Lower leg skin (tissue), 3 donors: ENCODE results near the gene TMEM260.

ENCODE experiments used
- POLR2A ChIP-seq, 2 donors: fragments of 450-650 bp; IDR thresholded peaks; one replicate each; pipeline ENCODE4 v1.6.1; 2016 to 2017; ENCODE audit warnings: antibody characterized with exemption in 2 of 2, mild to moderate bottlenecking in 1 of 2, moderate library complexity in 1 of 2
- TF ChIP-seq, protein P1 (sequence below), 3 donors: fragments of 450-650 bp; IDR thresholded peaks; one replicate each; pipeline ENCODE4 v1.5.1; 2016; ENCODE audit warnings: antibody characterized with exemption in 3 of 3, mild to moderate bottlenecking in 3 of 3, moderate library complexity in 2 of 3

DNA sequence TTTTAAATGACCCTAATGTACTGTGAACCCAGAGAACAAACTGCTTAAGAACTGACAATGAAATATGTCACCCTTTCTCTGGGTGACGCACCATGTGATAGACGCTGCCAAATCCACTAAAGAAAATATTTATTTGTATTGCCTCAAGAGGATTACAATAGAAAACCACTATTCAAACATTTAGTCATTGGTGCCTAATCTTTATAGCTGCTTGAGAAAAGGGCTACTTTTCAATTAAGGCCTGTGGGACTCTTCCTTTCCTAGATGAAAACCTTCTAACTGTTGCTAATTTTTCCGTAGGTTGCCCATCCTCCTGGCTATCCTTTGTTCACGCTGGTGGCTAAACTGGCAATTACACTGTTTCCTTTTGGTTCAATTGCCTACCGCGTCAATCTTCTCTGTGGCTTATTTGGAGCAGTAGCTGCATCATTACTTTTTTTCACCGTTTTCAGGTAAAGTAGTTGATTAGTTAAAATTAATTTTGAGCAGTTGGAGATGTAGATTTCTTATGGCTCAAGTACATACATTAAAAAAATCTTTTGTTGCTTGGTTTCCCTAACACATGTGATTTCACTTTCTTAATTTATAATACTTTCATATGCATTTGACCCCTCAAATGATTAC, 6.0 kb downstream of the TMEM260 start:
- TF ChIP-seq, protein P1, sequence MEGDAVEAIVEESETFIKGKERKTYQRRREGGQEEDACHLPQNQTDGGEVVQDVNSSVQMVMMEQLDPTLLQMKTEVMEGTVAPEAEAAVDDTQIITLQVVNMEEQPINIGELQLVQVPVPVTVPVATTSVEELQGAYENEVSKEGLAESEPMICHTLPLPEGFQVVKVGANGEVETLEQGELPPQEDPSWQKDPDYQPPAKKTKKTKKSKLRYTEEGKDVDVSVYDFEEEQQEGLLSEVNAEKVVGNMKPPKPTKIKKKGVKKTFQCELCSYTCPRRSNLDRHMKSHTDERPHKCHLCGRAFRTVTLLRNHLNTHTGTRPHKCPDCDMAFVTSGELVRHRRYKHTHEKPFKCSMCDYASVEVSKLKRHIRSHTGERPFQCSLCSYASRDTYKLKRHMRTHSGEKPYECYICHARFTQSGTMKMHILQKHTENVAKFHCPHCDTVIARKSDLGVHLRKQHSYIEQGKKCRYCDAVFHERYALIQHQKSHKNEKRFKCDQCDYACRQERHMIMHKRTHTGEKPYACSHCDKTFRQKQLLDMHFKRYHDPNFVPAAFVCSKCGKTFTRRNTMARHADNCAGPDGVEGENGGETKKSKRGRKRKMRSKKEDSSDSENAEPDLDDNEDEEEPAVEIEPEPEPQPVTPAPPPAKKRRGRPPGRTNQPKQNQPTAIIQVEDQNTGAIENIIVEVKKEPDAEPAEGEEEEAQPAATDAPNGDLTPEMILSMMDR (IDR thresholded peaks at IDR 0.05): no peak
- no peak for TF ChIP-seq POLR2A (IDR thresholded peaks at IDR 0.05)
